ENCODE data around the gene MANBA. TPM values are rescaled to one million over a fixed set of nuclear protein-coding genes. Genes with fewer than 3 reads are reported as not detected.

MANBA gene
- total RNA-seq, 4 donors from 2014 or later: 11.9 to 20.8 (median 14.3) TPM

DNA sequence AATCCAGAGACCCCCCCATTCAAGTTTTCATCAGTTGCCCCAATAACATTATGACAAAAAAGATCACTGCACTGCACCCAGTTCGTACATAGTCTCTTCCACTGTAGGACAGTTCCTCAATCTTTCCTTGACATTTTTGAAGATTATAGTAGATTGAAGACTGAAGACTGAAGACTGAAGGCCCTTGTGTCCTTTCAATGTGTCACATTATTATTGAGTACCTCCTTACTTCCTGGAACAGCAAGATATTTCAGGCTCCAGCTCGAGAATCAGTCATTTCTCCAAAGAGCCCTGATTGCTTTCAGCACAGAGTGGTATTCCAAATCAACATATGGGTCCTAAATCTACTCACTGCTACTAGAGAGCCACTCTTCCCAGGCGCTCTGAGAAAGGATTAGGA is 75.0 kb downstream of the MANBA start:
- WGBS, 2 donors: 89 to 92% methylated on average over 3 of the region's 3 CpGs
- no peak overlapping the region for H3K4me3 ChIP-seq (ENCODE audit: low read depth, poor library complexity, severe bottlenecking)
- TF ChIP-seq POLR2A (IDR thresholded peaks at IDR 0.05): no peak
- TF ChIP-seq, protein P1, sequence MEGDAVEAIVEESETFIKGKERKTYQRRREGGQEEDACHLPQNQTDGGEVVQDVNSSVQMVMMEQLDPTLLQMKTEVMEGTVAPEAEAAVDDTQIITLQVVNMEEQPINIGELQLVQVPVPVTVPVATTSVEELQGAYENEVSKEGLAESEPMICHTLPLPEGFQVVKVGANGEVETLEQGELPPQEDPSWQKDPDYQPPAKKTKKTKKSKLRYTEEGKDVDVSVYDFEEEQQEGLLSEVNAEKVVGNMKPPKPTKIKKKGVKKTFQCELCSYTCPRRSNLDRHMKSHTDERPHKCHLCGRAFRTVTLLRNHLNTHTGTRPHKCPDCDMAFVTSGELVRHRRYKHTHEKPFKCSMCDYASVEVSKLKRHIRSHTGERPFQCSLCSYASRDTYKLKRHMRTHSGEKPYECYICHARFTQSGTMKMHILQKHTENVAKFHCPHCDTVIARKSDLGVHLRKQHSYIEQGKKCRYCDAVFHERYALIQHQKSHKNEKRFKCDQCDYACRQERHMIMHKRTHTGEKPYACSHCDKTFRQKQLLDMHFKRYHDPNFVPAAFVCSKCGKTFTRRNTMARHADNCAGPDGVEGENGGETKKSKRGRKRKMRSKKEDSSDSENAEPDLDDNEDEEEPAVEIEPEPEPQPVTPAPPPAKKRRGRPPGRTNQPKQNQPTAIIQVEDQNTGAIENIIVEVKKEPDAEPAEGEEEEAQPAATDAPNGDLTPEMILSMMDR (IDR thresholded peaks at IDR 0.05): no peak
- DNase-seq (ENCODE audit: low spot score in 2 of 2): no peak
- intact Hi-C loops (cut with DNase I; ENCODE audit: low total_unique reads): no loop called here

DNA sequence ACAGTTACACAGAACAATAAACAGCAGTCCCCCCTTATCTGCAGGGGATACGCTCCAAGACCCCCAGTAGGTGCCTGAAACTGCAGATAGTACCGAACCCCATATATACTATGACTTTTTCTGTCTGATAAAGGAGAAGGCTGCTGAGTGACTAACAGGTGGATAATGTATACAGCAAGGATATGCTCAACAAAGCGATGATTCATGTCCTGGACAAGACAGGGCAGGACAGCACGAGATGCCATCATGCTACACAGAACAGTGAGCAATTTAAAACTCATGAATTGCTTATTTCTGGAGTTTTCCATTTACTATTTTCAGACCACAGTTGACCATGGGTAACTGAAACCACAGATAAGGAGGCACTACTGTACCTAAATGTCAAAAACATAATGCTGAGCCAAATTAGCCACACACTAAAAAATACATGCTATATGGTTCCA is 76.1 kb downstream of the MANBA start:
- intact Hi-C loops (cut with DNase I; ENCODE audit: low total_unique reads): no loop called here
- no peak for DNase-seq (ENCODE audit: low spot score in 2 of 2)
- TF ChIP-seq, protein P1 (IDR thresholded peaks at IDR 0.05): no peak
- TF ChIP-seq POLR2A (IDR thresholded peaks at IDR 0.05): no peak
- no peak overlapping the region for H3K4me3 ChIP-seq (ENCODE audit: low read depth, poor library complexity, severe bottlenecking)
- 52 to 63% methylated on average over 4 of the region's 4 CpGs for WGBS, 2 donors

DNA sequence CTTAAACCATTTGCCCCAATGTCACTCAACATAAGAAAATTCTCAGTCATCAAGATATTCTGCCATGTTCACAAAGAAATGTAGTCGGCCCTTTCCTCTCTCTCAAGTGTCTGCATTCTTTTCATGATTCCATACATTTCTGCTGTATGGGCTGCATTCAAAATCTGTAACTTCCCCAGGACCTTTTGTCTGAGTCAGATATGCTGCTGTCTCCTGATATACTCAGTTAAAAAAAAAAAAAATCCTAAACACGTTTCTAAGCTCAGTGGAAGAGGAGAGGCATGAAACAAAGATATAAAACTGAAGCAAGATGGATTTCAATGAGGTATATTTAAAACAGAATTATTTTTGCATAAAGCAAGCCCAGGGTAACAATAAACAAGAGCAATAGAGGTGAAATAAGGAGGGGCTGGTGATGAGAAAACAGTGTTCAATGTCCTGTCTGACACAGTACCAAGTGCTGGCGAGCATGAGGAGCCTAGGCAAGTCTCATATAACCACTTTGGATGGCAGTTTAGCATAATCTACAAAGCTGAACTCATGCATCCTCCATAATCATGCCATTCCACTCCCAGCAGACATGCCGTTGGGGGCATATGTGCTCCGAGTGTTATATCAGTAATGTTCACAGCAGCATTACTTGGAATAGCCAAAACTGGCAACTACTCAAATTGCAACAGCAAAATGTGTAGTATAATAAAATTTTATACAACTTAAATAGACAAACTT is 76.7 kb downstream of the MANBA start:
- DNase-seq (ENCODE audit: low spot score in 2 of 2): no peak
- intact Hi-C loops (cut with DNase I; ENCODE audit: low total_unique reads): no loop called here
- no peak for TF ChIP-seq POLR2A (IDR thresholded peaks at IDR 0.05)
- TF ChIP-seq, protein P1 (IDR thresholded peaks at IDR 0.05): no peak
- H3K4me3 ChIP-seq (ENCODE audit: low read depth, poor library complexity, severe bottlenecking): no peak overlapping the region
- 64 to 73% methylated on average over 5 of the region's 5 CpGs for WGBS, 2 donors

DNA sequence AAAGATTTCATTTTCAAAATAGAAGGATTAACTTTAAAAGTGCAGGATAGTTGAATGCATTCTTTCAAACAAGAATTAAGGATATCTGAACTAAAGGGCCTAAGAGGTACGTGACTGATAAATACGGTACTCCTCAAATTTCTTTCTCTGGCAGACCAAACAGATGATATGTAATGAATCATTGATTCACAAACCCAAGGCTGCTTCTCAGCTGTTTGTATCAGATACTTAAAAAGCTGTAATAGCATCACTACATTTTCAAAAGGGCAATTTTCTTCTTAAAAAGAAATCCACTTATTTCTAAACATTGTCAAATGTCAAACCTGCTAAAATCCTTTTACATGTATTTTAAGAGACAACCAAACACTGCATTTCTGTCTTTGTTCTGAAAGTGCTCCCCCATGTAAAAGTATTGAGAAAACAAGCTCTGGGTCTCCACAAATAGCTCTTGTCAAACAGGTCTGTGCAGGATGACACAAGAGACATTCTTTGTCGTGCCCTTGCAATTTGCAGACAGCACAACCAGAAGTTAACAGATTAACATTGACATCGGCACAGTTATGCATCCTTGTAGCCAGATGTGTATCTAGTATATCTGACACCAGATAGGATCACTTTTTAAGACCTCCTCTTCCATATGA is 82.0 kb downstream of the MANBA start:
- intact Hi-C loops (cut with DNase I; ENCODE audit: low total_unique reads): no loop called here

DNA sequence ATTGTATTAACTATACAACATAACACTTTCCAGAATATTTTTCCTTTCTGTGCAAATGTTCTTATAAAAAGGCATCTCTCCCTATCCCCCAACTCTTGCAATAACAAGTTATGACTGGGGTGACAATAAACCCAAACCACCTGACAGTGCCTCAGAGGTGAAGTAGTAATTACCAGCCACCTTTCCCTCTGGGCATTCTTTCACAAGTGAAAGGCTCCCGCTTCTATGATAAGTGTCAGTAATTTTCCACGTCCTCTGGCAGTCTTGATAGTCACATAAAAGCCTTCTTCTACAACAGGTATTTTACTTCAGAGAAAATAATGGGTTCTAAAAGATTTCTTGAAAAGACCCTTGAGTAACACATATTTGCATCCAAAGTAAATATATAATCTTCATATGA is 82.7 kb downstream of the MANBA start:
- no peak overlapping the region for H3K4me3 ChIP-seq (ENCODE audit: low read depth, poor library complexity, severe bottlenecking)
- 46 to 64% methylated on average over 2 of the region's 2 CpGs for WGBS, 2 donors
- intact Hi-C loops (cut with DNase I; ENCODE audit: low total_unique reads): no loop called here
- no peak for TF ChIP-seq POLR2A (IDR thresholded peaks at IDR 0.05)
- TF ChIP-seq, protein P1 (IDR thresholded peaks at IDR 0.05): no peak
- no peak for DNase-seq (ENCODE audit: low spot score in 2 of 2)

More for the DNA sequence above, 82.0 kb downstream of the MANBA start:
- no peak overlapping the region for H3K4me3 ChIP-seq (ENCODE audit: low read depth, poor library complexity, severe bottlenecking)
- WGBS, 2 donors: 47 to 53% methylated on average over 4 of the region's 4 CpGs
- no peak for DNase-seq (ENCODE audit: low spot score in 2 of 2)
- no peak for TF ChIP-seq POLR2A (IDR thresholded peaks at IDR 0.05)

DNA sequence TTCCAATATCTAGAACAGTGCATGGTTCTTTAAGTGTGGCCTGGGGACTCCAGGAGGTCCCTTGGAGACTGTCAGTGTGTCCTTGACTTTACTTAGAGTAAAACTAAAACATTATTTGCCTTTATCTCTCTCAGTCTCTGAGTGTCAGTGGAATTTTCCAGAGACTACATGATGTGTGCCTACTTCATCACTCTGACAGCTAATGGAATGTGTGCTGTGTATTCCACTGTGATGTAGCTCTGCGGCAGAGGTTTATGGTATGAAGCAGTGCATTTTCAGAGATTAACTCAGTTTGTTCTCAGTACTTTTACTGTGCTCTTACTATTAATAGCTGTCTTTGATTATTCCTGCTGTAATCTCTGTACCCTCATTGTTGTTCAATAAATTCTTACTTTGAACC is 85.6 kb downstream of the MANBA start:
- no peak overlapping the region for H3K4me3 ChIP-seq (ENCODE audit: low read depth, poor library complexity, severe bottlenecking)
- no peak for DNase-seq (ENCODE audit: low spot score in 2 of 2)
- TF ChIP-seq, protein P1 (IDR thresholded peaks at IDR 0.05): no peak
- no peak for TF ChIP-seq POLR2A (IDR thresholded peaks at IDR 0.05)
- 75 to 100% methylated on average over 1 of the region's 1 CpG for WGBS, 2 donors
- intact Hi-C loops (cut with DNase I; ENCODE audit: low total_unique reads): no loop called here
